Thyroid gland (tissue), 4 donors: Measurements from ENCODE around the gene MCAM. TPM values are rescaled to one million over a fixed set of nuclear protein-coding genes. Genes with fewer than 3 reads are reported as not detected.

ENCODE experiments used
- DNase-seq, 2 donors: peaks; one replicate each; pipeline ENCODE4 v3.0.0-alpha.2; 2019
- H3K27ac ChIP-seq, 3 donors: fragments of 200-600 bp; sonication (generic); 1 replicate in 2 of 3; 2 replicates in 1 of 3; pipeline ENCODE4 v1.5.1; 2016 to 2019; ENCODE audit warnings: mild to moderate bottlenecking in 1 of 3, moderate library complexity in 1 of 3
- H3K27me3 ChIP-seq: fragments of 200-600 bp; sonication (generic); one replicate; pipeline ENCODE4 v1.5.1; 2019
- H3K36me3 ChIP-seq, 2 donors: fragments of 200-600 bp; sonication (generic); one replicate each; pipeline ENCODE4 v1.5.1; 2016 to 2019
- H3K4me1 ChIP-seq, 2 donors: fragments of 200-600 bp; sonication (generic); one replicate each; pipeline ENCODE4 v1.5.1; 2017 to 2019
- H3K4me3 ChIP-seq, 3 donors: fragments of 200-600 bp; sonication (generic); replicated peaks in 1 of 3; 1 replicate in 2 of 3; 2 replicates in 1 of 3; pipeline ENCODE4 v1.5.1; 2016; ENCODE audit warnings: mild to moderate bottlenecking in 1 of 3
- H3K9me3 ChIP-seq: fragments of 200-600 bp; sonication (generic); one replicate; pipeline ENCODE4 v1.5.1; 2017
- CTCF ChIP-seq, 6 experiments: fragments of 200-600 bp in 3 of 6; fragments of 450-650 bp in 3 of 6; sonication (generic) in 3 of 6; IDR thresholded peaks; one replicate each; pipeline ENCODE4 v1.5.1; 2016 to 2019; ENCODE audit warnings: antibody characterized with exemption in 6 of 6, mild to moderate bottlenecking in 2 of 6, inconsistent platforms in 1 of 6, moderate library complexity in 1 of 6
- POLR2A ChIP-seq, 2 donors: fragments of 450-650 bp; IDR thresholded peaks; one replicate each; pipeline ENCODE4 v1.6.1; 2017; ENCODE audit warnings: antibody characterized with exemption in 2 of 2, mild to moderate bottlenecking in 2 of 2, moderate library complexity in 1 of 2
- WGBS, 2 donors: methylation state at CpG; one replicate each; pipeline ENCODE4 v1.1.5; 2017; 5-methylcytosine and 5-hydroxymethylcytosine counted together
- intact Hi-C: fragments of 100-400 bp; cut with DNase I; formaldehyde crosslinking; loops from one replicate; pipeline ENCODE4 v1.15.1; 2023
- total RNA-seq, 4 donors: library from RNA; depleted of rRNA; stranded (reverse); fragments of >200 nt; gene quantifications; one replicate each; pipeline ENCODE4 v1.2.3, GENCODE V29; 2016

Gene MCAM
- 100 to 1,000 TPM in 1 of 4 donors, 10 to 100 TPM in 3; 17.6 to 243 (median 61.8) TPM for total RNA-seq

GRCh38 chr11:119316729-119317591 lies at the start of gene MCAM:
Gene MCAM, minus strand, starts transcription at chr11:119317130. Its CDS starts 29 bp downstream, at chr11:119317101.
- Histone ChIP-seq H3K27ac (peak within 1 kb of the TSS; percentile 41 to 81 (median 65)), H3K9me3 (no peaks in the 10 kb centered on the region), H3K4me1 (peaks cover 31 to 51% of the 10 kb centered on the region in 2 donors), H3K4me3 (peak within 1 kb of the TSS in 1 of 3 donors; percentile 32), H3K36me3 (no peaks in the 10 kb centered on the region), H3K27me3 (peaks cover 20% of the 10 kb centered on the region)
- TF ChIP-seq POLR2A (IDR thresholded peaks at IDR 0.05) (no peak), CTCF (IDR thresholded peaks at IDR 0.05) (no peak)
- intact Hi-C loops = no loop called here
- WGBS, 2 donors = 0 to 5% methylated on average over 30 of the region's 74 CpGs
- no peak for DNase-seq

- intact Hi-C loops = no loop called here
- DNase-seq = no peak
- Histone ChIP-seq H3K36me3 (no peaks in the 10 kb centered on the region), H3K4me1 (peaks cover 59 to 76% of the 10 kb centered on the region in 2 donors), H3K9me3 (no peaks in the 10 kb centered on the region), H3K27ac (peak overlapping the region in 1 of 3 donors; percentile 60), H3K27me3 (no peaks in the 10 kb centered on the region), H3K4me3 (no peak overlapping the region)
- TF ChIP-seq POLR2A (IDR thresholded peaks at IDR 0.05) = no peak
- no peak for TF ChIP-seq CTCF (IDR thresholded peaks at IDR 0.05)
- WGBS, 2 donors = 75 to 78% methylated on average over 6 of the region's 6 CpGs
These were observed 48.2 kb upstream of the MCAM start for GRCh38 chr11:119365071-119365591.

- Histone ChIP-seq H3K27me3 (no peaks in the 10 kb centered on the region), H3K36me3 (no peaks in the 10 kb centered on the region), H3K9me3 (no peaks in the 10 kb centered on the region), H3K4me1 (peaks cover 48 to 64% of the 10 kb centered on the region in 2 donors), H3K27ac (peak overlapping the region; percentile 49 to 88 (median 85)), H3K4me3 (peak overlapping the region in 2 of 3 donors; percentile 17 to 37)
- peak; percentile 49 to 63 for DNase-seq
- TF ChIP-seq CTCF (IDR thresholded peaks at IDR 0.05) (no peak), POLR2A (IDR thresholded peaks at IDR 0.05) (peak in 1 of 2 donors; percentile 82)
- intact Hi-C loops = no loop called here
- 3 to 18% methylated on average over 4 to 7 of the region's 88 CpGs for WGBS, 2 donors
These were observed 47.1 kb upstream of the MCAM start for GRCh38 chr11:119363851-119364590.

GRCh38 chr11:119363081-119363850 lies 46.3 kb upstream of the MCAM start:
- intact Hi-C loops = no loop called here

More at GRCh38 chr11:119363081-119363850, 46.3 kb upstream of the MCAM start:
- TF ChIP-seq POLR2A (IDR thresholded peaks at IDR 0.05) = no peak
- no peak for TF ChIP-seq CTCF (IDR thresholded peaks at IDR 0.05)
- peak; percentile 41 to 59 for DNase-seq
- Histone ChIP-seq H3K27me3 (no peaks in the 10 kb centered on the region), H3K4me1 (peaks cover 41 to 57% of the 10 kb centered on the region in 2 donors), H3K36me3 (no peaks in the 10 kb centered on the region), H3K4me3 (peak overlapping the region in 2 of 3 donors; percentile 17 to 37), H3K9me3 (no peaks in the 10 kb centered on the region), H3K27ac (peak overlapping the region; percentile 49 to 88 (median 85))
- 35 to 62% methylated on average over 17 to 38 of the region's 44 CpGs for WGBS, 2 donors
